ENCODE results near the gene SMURF1. TPM values are rescaled to one million over a fixed set of nuclear protein-coding genes. Genes with fewer than 3 reads are reported as not detected.

SMURF1 gene
- total and polyA plus RNA-seq, 2 of the 8 experiments (the other 6 are each of a cell fraction or from before 2014, with no cell fraction given), result 9.6 to 24.5 TPM

DNA sequence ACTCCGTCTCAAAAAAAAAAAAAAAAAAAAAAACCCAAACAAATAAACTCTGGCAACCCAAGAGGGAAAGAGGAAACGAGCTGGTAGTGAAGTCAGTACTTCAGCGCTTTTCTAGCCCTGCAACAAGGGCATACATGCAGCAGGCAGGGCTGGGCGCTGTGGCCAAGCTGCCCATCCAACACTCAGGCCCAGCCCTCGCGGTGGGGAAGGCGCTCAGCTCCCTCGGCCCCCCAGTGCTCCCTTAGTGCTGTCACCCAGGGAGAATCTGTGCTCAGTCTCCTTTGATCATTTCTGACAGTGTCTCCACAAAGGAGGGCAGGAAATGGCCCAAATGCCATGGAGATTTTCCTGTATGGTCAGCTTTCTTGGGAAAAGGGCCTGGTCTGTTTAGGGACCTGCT is 97.2 kb downstream of the SMURF1 start:
- no peak overlapping the region for H3K9ac ChIP-seq (replicated peaks in 1 of 4; ENCODE audit: extremely low read depth in 1 of 4, low read depth in 3 of 4, low read length in 3 of 4)
- ChIA-PET CTCF (ENCODE audit: partially characterized antibody) (interaction anchor here (0.6 to 0.9 kb wide), 3 partner anchors 246 to 619 kb away, joined by 3 read pairs; no protein-coding TSS in a partner anchor), POLR2A (ENCODE audit: partially characterized antibody) (interaction anchor here (1.1 kb wide), 1 partner anchor 278 kb away, joined by 3 read pairs; the partner anchor contains the start of gene ARPC1A)
- no peak overlapping the region for H3K27ac ChIP-seq (ENCODE audit: low read depth, low read length)
- 90% methylated on average over 5 of the region's 8 CpGs; no CpG with 5 or more reads in 1 of the 2 experiments for WGBS, 2 experiments (ENCODE audit: extremely low coverage in 1 of 2, insufficient coverage in 1 of 2, insufficient read length in 1 of 2, insufficient replicate concordance in 2 of 2, low coverage in 1 of 2, low lambda C conversion rate in 2 of 2, missing lambda C conversion rate in 1 of 2)
- H2BK5ac ChIP-seq (ENCODE audit: low read depth, low read length), result no peak overlapping the region
- no peak overlapping the region for H4K91ac ChIP-seq (replicated peaks; ENCODE audit: insufficient read length, low read length)
- H3K27me3 ChIP-seq (replicated peaks in 1 of 4; ENCODE audit: control insufficient read depth in 3 of 4, extremely low read depth in 1 of 4, insufficient read depth in 3 of 4, low read length in 3 of 4), result no peaks in the 10 kb centered on the region
- no peak overlapping the region for H4K8ac ChIP-seq (ENCODE audit: extremely low read depth, insufficient read depth, low read length)
- no peak overlapping the region for H3K4ac ChIP-seq (replicated peaks; ENCODE audit: insufficient read length, low read depth, low read length)
- FAIRE-seq (no peak), DNase-seq (ENCODE audit: low read depth in 1 of 2, low spot score in 2 of 2) (no peak)
- no peaks in the 10 kb centered on the region for H3K23me2 ChIP-seq (ENCODE audit: low read depth, low read length)
- H3K4me3 ChIP-seq (ENCODE audit: extremely low read depth in 1 of 4, insufficient read depth in 2 of 4, low read depth in 3 of 4, low read length in 4 of 4), result no peak overlapping the region
- no peaks in the 10 kb centered on the region for H3K79me1 ChIP-seq (ENCODE audit: low read depth, low read length)
- H3K36me3 ChIP-seq (ENCODE audit: control insufficient read depth in 2 of 4, insufficient read depth in 4 of 4, low read length in 3 of 4), result peaks cover 18 to 61% (median 34%) of the 10 kb centered on the region in 4 experiments; a peak in 7 of 8 replicates
- no peak overlapping the region for H2AFZ ChIP-seq (ENCODE audit: low read length)
- H3K79me2 ChIP-seq (ENCODE audit: control insufficient read depth in 1 of 2, insufficient read depth in 2 of 2, low read length in 2 of 2), result no peaks in the 10 kb centered on the region
- no peak overlapping the region for H4K5ac ChIP-seq (ENCODE audit: insufficient read length, low read depth, low read length)
- H3K18ac ChIP-seq (ENCODE audit: extremely low read depth, low read length), result no peak overlapping the region
- H3K4me1 ChIP-seq (replicated peaks in 1 of 4; ENCODE audit: control insufficient read depth in 3 of 4, insufficient read depth in 4 of 4, low read length in 3 of 4), result no peaks in the 10 kb centered on the region
- H2BK15ac ChIP-seq (ENCODE audit: low read length), result no peak overlapping the region
- H2BK20ac ChIP-seq (ENCODE audit: low read length), result no peak overlapping the region
- H3K56ac ChIP-seq (replicated peaks; ENCODE audit: insufficient read length, low read depth, low read length), result no peak overlapping the region
- H2BK12ac ChIP-seq (ENCODE audit: low read depth, low read length), result no peak overlapping the region
- no peak overlapping the region for H2AK5ac ChIP-seq (ENCODE audit: low read depth, low read length)
- peaks cover 0 to 5% of the 10 kb centered on the region in 2 experiments for H4K20me1 ChIP-seq (replicated peaks in 1 of 2; ENCODE audit: control insufficient read depth in 1 of 2, insufficient read depth in 2 of 2, low read length in 2 of 2)
- H3K23ac ChIP-seq (ENCODE audit: insufficient read length), result no peak overlapping the region
- no peak overlapping the region for H3K4me2 ChIP-seq (ENCODE audit: insufficient read depth in 1 of 2, low read depth in 2 of 2, low read length in 2 of 2)
- no peaks in the 10 kb centered on the region for H3K9me3 ChIP-seq (ENCODE audit: insufficient read depth in 2 of 2, low read depth in 1 of 2, low read length in 1 of 2)
- no peak overlapping the region for H2BK120ac ChIP-seq (replicated peaks; ENCODE audit: low read depth, low read length)
- H3K14ac ChIP-seq (ENCODE audit: insufficient read length), result no peak overlapping the region
- TF ChIP-seq EGR1 (IDR thresholded peaks at IDR 0.05; ENCODE audit: borderline replicate concordance, low read depth, low read length), result no peak
- TF ChIP-seq JUN (IDR thresholded peaks at IDR 0.05; ENCODE audit: low read depth, low read length), result no peak
- TF ChIP-seq CBX8 (IDR thresholded peaks at IDR 0.05; ENCODE audit: borderline replicate concordance, low read depth, low read length), result no peak
- no peak for TF ChIP-seq KDM5A (IDR thresholded peaks at IDR 0.05; ENCODE audit: low read length)
- no peak for TF ChIP-seq SP2 (IDR thresholded peaks at IDR 0.05; ENCODE audit: low read length)
- TF ChIP-seq ASH2L (IDR thresholded peaks at IDR 0.05; ENCODE audit: low read length), result no peak
- no peak for TF ChIP-seq POU5F1 (IDR thresholded peaks at IDR 0.05; ENCODE audit: low read depth, low read length)
- no peak for TF ChIP-seq GTF2F1 (IDR thresholded peaks at IDR 0.05; ENCODE audit: borderline replicate concordance, low read depth, low read length)
- TF ChIP-seq, protein P1, sequence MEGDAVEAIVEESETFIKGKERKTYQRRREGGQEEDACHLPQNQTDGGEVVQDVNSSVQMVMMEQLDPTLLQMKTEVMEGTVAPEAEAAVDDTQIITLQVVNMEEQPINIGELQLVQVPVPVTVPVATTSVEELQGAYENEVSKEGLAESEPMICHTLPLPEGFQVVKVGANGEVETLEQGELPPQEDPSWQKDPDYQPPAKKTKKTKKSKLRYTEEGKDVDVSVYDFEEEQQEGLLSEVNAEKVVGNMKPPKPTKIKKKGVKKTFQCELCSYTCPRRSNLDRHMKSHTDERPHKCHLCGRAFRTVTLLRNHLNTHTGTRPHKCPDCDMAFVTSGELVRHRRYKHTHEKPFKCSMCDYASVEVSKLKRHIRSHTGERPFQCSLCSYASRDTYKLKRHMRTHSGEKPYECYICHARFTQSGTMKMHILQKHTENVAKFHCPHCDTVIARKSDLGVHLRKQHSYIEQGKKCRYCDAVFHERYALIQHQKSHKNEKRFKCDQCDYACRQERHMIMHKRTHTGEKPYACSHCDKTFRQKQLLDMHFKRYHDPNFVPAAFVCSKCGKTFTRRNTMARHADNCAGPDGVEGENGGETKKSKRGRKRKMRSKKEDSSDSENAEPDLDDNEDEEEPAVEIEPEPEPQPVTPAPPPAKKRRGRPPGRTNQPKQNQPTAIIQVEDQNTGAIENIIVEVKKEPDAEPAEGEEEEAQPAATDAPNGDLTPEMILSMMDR (IDR thresholded peaks at IDR 0.05; ENCODE audit: control extremely low read depth in 1 of 3, insufficient read depth in 1 of 3, low read depth in 1 of 3, low read length in 3 of 3), result no peak
- TF ChIP-seq, protein P2, sequence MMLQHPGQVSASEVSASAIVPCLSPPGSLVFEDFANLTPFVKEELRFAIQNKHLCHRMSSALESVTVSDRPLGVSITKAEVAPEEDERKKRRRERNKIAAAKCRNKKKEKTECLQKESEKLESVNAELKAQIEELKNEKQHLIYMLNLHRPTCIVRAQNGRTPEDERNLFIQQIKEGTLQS (IDR thresholded peaks at IDR 0.05; ENCODE audit: insufficient read depth, low read depth, low read length), result no peak
- no peak for TF ChIP-seq BACH1 (IDR thresholded peaks at IDR 0.05; ENCODE audit: low read length)
- TF ChIP-seq RBBP5 (IDR thresholded peaks at IDR 0.05; ENCODE audit: borderline replicate concordance, low read depth, low read length), result no peak

Measured in H1 (cell line).